Heart left ventricle (tissue), 13 donors: ENCODE results near the gene AKTIP.

ENCODE experiments used
- CTCF ChIP-seq, 12 donors: fragments of 200-600 bp; sonication (generic) in 4 of 12; IDR thresholded peaks; one replicate each; pipeline versions ENCODE4 v1.5.0 to v1.8.0; 2018 to 2022; ENCODE audit warnings: antibody characterized with exemption in 12 of 12, mild to moderate bottlenecking in 5 of 12
- POLR2A ChIP-seq, 2 donors: fragments of 450-650 bp; IDR thresholded peaks; one replicate each; pipeline ENCODE4 v1.6.1; 2017; ENCODE audit warnings: antibody characterized with exemption in 2 of 2, mild to moderate bottlenecking in 2 of 2, moderate library complexity in 2 of 2
- donor health status: ischemic (EF 13 %, LVEDD 7.1; RV severe dilation, severe dysfunction).
- donor health status: DM: no; HTN: yes; CAD: no.
- donor health status: DM: no; HTN: no; CAD: no.
- donor health status: ischemic (EF 25% LVEDD 6.9; RV normal size, moderate dysfunction).
- donor health status: ischemic (EF 25% LVEDD 5.7; RV mildly dilated, moderate dysfunction).
- donor health status: ischemic (EF 35%, LVEDD 5.7; RV mildly dilated, moderate dysfunction).
- donor health status: nonischemic (EF 11% LVEDD 7.7; RV severe dilation, severe dysfunction).
- donor health status: DM: yes; HTN: yes; CAD: no.
- donor health status: PGD.
- donor health status: ischemic (EF 29% LVEDD 5.4; RV normal size, mild dysfunction).
- donor health status: nonischemic (EF 23%, LVEDD 6.1; RV moderate dilation, normal function).

- TF ChIP-seq CTCF (IDR thresholded peaks at IDR 0.05) (no peak), POLR2A (IDR thresholded peaks at IDR 0.05) (no peak)
These were observed 37.3 kb downstream of the AKTIP start for GRCh38 chr16:53465606-53466280.
